NK-92 (cell line): ENCODE data around the gene CUL5.
A peak's percentile ranks its signal among the peaks of the same experiment; 100 is the strongest.
"Not testable (repeated sequence)": the region's sequence is repeated elsewhere in the genome, so short reads cannot be mapped to it uniquely, and the experiment has no call there.

ENCODE experiments used
- DNase-seq: peaks from one replicate; lab custom pipeline; 2025; ENCODE audit not compliant: unreplicated experiment; lab: John Stamatoyannopoulos, UW

Gene CUL5

DNA sequence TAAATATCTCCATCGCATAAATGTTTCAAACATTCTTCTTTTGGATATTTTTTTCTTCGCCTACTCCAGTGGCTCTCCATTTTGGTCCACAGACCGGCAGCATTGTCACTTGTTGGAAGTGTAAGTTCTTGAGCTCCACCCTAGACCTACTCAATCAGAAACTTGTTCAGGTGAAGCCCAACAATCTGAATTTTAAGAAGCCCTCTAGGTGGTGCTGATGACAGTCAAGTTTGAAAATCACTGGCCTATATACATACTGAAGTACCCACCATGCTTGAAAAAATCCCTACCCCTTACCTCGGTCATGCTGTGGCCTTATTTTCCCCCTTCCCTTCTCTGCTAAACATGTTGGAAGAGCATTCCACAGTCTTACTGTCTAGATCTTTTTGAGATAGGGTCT is 102.4 kb downstream of the CUL5 start:
- no peak for DNase-seq

GRCh38 chr11:108112057-108112456 is 103.4 kb downstream of the CUL5 start:
- DNase-seq, result no peak

DNA sequence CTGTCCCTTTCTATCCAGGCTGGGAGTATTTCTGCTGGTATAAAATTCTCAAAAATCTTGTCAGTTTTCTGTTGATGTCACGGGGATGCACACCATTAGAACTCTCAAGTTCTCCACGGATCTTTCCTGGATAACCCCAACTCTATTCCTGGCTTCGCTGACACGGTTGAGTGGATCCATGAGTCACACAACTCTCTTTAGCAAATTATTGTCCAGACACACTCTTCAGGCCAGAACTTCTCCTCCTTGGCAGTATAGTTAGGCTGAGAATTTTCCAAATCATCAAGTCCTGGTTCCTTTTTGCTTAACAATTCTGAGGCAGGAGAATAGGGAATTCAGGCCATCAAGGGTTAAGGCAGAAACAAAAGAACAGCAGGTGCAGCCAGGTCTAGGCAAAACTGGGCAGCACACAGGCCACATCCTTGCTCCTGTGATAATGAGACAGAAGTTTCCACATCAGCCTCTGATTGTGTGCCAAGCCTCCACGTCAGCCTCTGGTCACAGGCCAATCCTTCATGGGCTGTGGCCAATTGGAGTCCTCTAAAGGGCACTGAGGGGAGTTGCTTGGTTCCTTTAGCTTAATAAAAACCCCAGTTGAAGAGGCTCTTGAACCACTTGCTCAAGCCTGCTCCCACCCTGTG is 106.9 kb downstream of the CUL5 start:
- DNase-seq, result no peak

GRCh38 chr11:108117746-108118371 is 109.2 kb downstream of the CUL5 start:
- DNase-seq, result no peak

DNA sequence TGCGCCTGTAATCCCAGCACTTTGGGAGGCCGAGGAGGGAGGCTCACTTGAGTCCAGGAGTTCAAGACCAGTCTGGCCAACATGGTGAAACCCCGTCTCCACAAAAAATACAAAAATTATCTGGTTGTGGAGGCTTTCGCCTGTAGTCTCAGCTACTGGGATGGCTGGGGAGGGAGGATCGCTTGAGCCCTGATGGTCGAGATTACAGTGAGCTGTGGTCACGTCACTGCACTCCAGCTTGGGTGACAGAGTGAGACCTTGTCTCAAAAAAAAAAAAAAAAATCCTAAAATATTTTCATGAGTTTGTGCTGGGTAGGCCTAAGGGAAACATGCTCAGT is 112.2 kb downstream of the CUL5 start:
- DNase-seq, result not testable (repeated sequence)

DNA sequence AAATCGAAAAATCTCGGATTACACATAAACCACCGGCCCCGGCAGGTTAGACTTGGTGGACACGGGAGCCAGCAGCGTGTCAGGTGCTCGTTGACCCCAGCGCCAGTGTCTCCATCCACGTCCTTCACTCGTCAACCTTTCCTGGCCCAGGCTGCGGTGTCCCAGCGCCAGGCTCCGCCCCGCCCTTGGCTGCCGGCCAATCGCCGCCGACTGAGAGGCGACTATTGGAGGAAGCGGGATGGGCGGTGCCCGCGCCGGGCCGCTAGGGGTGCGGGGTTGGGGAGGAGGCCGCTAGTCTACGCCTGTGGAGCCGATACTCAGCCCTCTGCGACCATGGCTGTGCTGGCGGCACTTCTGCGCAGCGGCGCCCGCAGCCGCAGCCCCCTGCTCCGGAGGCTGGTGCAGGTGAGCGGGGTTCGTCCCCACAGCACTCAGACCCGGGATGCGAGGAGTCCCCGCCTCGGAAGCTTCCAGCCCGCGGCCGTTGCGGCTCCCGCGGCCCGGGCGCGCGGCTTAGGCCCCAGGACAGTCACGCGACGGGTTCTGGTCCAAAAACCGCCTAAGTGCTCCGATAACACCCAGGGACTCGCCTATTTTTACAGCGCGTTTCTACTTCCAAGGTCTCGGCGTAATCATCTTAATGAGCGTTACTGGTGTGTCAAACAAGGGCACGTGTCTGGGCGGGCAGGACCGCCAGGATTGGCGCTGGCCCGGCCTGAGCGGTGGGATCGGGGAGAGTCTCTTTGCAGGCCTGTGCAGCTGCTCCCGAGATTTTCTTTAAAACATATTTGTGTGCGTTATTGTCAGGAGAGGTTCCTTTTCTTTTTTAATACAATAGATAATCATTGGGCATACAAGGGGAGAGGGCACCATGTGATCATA is 112.8 kb downstream of the CUL5 start, which contains the start of gene ACAT1:
Gene ACAT1, plus strand, starts transcription at position 294 of the 882 bp plus-strand sequence. Its CDS starts 40 bp downstream, at position 334.
- peak; percentile 72 for DNase-seq

DNA sequence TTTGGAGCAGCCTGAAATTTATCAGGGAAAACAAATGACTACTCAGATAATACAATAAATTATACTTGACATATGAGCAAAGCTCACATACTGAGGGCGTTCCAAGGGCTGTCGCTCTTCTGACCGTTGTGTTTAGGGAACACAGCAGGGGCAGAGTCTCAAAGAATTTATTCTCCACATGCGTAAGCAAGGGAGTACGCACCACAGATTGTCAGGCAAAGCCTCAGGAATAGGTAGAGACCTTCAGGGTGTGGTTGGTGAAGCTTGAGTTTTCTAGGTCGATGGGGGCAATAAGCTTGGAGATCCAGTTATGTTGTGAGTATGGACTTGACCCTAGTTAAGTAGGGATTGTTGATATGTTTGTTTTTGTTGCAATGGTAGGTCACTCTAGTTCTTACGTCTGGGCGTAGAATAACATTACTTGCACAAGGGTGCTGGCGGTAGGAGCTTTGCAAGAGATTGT is 113.5 kb downstream of the CUL5 start:
- DNase-seq, result no peak

DNA sequence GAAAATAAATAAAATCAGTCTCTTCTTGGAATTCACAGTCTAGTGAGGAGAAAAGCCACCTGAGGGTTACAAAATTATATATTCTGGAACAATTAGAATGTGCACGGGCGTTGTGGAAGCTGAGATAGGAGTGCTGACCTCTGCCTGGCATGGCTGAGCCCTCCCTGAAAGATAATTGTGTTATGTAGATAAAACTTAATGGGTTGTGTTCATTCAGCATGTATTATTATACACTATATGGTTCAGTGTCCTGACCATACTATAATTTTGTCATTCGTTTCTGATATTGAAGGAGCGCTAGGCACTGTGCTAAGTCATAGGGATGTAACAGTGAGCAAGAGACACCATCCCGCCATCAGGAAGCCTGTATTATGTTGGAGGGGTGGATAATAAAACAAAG is 116.4 kb downstream of the CUL5 start:
- DNase-seq, result no peak

GRCh38 chr11:108128772-108129171 is 120.1 kb downstream of the CUL5 start:
- DNase-seq, result no peak

GRCh38 chr11:108131993-108132392 is 123.3 kb downstream of the CUL5 start:
- DNase-seq, result no peak

GRCh38 chr11:108132993-108133538 is 124.4 kb downstream of the CUL5 start:
- DNase-seq, result not testable (repeated sequence)

DNA sequence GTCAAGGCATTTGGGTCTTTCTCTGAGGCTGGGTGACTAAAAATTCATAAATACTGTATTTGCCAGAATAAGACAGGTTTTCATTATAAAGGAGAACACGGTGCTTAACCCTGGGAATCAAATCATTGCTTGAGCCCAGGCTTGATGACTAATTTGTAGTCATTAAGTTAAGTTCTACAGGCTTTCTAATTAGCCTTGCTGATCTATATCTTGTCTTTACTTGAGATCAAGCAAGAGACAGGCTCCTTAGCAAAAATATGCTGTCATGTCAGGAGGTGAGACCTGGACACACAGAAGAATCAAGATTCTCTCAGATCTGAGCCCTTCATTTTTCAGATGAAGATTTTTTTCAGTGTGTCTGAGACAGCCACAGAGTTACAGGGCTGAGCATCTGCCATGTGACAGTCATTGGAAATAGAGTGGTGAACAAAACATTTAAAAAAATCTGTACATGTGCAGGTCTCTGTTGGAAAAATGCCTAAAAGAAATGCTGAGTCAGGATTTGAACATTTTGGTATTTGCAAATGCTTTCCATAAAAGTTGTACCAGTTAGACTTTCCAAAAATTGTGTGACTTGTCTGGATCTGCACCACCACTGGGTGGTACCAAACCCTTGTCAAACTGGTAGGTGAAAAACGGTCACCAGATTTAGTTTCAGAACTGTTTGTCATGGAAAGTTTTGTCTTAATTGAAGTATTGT is 127.3 kb downstream of the CUL5 start:
- DNase-seq, result no peak

DNA sequence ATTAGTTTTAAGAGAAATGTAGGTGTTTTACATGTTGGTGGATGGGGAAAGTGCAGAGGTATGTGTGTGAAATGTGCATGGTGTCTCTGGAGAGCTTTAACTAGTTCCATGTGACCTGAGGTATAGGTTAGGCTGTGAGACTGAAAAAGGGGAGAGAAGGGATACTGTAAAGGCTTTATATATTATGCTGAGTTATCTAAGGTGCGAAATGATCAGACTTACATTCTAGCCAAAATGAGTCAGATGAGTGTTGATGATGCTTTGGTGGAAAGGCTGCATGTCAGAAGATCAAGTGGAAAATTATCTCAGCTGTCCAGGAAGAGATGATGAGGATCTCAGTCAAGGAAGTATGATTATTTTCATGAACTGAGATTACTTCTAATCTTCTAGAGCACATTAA is 128.5 kb downstream of the CUL5 start:
- no peak for DNase-seq

GRCh38 chr11:108142304-108142703 is 133.6 kb downstream of the CUL5 start:
- DNase-seq, result no peak

GRCh38 chr11:108144615-108145014 is 135.9 kb downstream of the CUL5 start:
- no peak for DNase-seq

DNA sequence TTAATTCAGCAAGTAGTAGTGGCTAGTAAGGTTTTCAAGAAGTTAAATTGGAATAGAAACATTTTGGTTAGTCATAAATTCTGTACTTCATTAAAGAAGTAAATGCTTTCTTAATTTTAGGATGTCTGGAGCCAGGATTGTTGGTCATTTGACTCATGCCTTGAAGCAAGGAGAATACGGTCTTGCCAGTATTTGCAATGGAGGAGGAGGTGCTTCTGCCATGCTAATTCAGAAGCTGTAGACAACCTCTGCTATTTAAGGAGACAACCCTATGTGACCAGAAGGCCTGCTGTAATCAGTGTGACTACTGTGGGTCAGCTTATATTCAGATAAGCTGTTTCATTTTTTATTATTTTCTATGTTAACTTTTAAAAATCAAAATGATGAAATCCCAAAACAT is 138.5 kb downstream of the CUL5 start:
- DNase-seq, result no peak

DNA sequence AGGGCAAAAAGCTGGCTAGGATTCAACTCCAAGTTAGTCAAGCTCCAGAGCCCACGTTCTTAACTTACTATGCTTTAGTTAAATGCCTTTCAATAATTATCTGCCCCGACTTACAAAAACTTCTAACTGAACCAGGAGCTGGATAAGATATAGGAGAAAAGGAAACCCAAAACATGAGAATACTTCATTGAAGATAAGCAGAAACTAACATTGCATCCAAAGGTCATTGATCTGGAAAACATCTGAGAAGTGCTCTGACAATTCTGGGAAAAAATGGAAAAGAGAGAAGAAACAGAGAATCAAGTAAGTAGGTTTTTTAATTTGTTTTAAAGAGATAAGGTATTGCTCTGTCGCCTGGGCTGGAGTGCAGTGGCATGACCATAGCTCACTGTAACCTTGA is 139.9 kb downstream of the CUL5 start:
- DNase-seq, result no peak

GRCh38 chr11:108154591-108154990 is 145.9 kb downstream of the CUL5 start:
- no peak for DNase-seq
